ENCODE results near the gene FKBP15. TPM values are rescaled to one million over a fixed set of nuclear protein-coding genes. Genes with fewer than 3 reads are reported as not detected.

Gene FKBP15
- total RNA-seq, 1 experiment from 2014 or later = 14.9 TPM

DNA sequence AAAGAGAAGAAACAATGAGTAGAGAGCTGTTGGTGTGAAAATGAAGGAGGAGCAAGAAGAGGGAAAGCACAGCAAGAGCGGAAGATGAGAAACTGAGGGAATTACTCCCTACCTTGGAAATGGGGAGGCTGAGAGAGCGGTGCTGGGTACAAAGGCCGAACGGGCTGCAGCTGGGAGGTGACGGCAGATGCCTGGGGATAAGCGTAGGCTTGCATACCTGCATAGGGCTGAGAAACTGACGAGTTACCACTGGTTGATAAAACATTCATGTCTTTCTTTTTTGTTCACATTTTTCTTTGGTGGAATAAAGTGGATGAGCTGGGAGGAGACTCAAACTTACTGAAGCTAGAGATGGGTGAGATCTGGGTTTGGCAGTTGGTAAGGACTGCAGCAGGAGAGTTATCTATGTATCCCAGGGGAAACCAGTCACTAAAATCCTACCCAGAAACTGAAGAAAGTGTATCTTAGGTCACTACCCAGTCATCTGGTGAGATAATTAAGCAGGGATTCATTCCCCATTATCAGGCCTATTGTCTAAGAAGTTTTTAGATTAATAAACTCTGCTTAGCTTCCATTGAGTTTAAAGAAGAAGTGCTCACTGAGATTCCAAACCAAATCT, 34.8 kb downstream of the FKBP15 start:
- Mint-ChIP-seq H3K27me3 (ENCODE audit: low read depth) (no peaks in the 10 kb centered on the region), H3K27ac (no peak overlapping the region), H3K36me3 (peaks cover 52% of the 10 kb centered on the region), H3K4me3 (no peak overlapping the region), H3K9me3 (no peaks in the 10 kb centered on the region), H3K4me1 (no peaks in the 10 kb centered on the region)
- DNase-seq (ENCODE audit: low spot score) (no peak), ATAC-seq (no peak)
- TF ChIP-seq, protein P1, sequence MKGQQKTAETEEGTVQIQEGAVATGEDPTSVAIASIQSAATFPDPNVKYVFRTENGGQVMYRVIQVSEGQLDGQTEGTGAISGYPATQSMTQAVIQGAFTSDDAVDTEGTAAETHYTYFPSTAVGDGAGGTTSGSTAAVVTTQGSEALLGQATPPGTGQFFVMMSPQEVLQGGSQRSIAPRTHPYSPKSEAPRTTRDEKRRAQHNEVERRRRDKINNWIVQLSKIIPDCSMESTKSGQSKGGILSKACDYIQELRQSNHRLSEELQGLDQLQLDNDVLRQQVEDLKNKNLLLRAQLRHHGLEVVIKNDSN (CRISPR knock-in tag; IDR thresholded peaks at IDR 0.05) = no peak
- TF ChIP-seq, protein P2, sequence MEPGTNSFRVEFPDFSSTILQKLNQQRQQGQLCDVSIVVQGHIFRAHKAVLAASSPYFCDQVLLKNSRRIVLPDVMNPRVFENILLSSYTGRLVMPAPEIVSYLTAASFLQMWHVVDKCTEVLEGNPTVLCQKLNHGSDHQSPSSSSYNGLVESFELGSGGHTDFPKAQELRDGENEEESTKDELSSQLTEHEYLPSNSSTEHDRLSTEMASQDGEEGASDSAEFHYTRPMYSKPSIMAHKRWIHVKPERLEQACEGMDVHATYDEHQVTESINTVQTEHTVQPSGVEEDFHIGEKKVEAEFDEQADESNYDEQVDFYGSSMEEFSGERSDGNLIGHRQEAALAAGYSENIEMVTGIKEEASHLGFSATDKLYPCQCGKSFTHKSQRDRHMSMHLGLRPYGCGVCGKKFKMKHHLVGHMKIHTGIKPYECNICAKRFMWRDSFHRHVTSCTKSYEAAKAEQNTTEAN (CRISPR knock-in tag; IDR thresholded peaks at IDR 0.05) = no peak
- TF ChIP-seq CREM (CRISPR knock-in tag; IDR thresholded peaks at IDR 0.05) (no peak), SOX15 (CRISPR knock-in tag; IDR thresholded peaks at IDR 0.05) (no peak), SMAD4 (CRISPR knock-in tag; IDR thresholded peaks at IDR 0.05) (no peak), ZNF671 (CRISPR knock-in tag; IDR thresholded peaks at IDR 0.05) (no peak), ZNF396 (CRISPR knock-in tag; IDR thresholded peaks at IDR 0.05; ENCODE audit: borderline replicate concordance) (no peak), MYBL2 (CRISPR knock-in tag; IDR thresholded peaks at IDR 0.05) (no peak), SP1 (CRISPR knock-in tag; conservative IDR thresholded peaks at IDR 0.05) (no peak), RELA (CRISPR knock-in tag; IDR thresholded peaks at IDR 0.05; ENCODE audit: borderline replicate concordance) (no peak), ETV6 (CRISPR knock-in tag; IDR thresholded peaks at IDR 0.05) (no peak)
- TF ChIP-seq, protein P3, sequence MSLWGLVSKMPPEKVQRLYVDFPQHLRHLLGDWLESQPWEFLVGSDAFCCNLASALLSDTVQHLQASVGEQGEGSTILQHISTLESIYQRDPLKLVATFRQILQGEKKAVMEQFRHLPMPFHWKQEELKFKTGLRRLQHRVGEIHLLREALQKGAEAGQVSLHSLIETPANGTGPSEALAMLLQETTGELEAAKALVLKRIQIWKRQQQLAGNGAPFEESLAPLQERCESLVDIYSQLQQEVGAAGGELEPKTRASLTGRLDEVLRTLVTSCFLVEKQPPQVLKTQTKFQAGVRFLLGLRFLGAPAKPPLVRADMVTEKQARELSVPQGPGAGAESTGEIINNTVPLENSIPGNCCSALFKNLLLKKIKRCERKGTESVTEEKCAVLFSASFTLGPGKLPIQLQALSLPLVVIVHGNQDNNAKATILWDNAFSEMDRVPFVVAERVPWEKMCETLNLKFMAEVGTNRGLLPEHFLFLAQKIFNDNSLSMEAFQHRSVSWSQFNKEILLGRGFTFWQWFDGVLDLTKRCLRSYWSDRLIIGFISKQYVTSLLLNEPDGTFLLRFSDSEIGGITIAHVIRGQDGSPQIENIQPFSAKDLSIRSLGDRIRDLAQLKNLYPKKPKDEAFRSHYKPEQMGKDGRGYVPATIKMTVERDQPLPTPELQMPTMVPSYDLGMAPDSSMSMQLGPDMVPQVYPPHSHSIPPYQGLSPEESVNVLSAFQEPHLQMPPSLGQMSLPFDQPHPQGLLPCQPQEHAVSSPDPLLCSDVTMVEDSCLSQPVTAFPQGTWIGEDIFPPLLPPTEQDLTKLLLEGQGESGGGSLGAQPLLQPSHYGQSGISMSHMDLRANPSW (CRISPR knock-in tag; conservative IDR thresholded peaks at IDR 0.05; ENCODE audit: low read depth) = no peak
- TF ChIP-seq, protein P4, sequence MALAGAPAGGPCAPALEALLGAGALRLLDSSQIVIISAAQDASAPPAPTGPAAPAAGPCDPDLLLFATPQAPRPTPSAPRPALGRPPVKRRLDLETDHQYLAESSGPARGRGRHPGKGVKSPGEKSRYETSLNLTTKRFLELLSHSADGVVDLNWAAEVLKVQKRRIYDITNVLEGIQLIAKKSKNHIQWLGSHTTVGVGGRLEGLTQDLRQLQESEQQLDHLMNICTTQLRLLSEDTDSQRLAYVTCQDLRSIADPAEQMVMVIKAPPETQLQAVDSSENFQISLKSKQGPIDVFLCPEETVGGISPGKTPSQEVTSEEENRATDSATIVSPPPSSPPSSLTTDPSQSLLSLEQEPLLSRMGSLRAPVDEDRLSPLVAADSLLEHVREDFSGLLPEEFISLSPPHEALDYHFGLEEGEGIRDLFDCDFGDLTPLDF (CRISPR knock-in tag; IDR thresholded peaks at IDR 0.05) = no peak
- TF ChIP-seq, protein P5, sequence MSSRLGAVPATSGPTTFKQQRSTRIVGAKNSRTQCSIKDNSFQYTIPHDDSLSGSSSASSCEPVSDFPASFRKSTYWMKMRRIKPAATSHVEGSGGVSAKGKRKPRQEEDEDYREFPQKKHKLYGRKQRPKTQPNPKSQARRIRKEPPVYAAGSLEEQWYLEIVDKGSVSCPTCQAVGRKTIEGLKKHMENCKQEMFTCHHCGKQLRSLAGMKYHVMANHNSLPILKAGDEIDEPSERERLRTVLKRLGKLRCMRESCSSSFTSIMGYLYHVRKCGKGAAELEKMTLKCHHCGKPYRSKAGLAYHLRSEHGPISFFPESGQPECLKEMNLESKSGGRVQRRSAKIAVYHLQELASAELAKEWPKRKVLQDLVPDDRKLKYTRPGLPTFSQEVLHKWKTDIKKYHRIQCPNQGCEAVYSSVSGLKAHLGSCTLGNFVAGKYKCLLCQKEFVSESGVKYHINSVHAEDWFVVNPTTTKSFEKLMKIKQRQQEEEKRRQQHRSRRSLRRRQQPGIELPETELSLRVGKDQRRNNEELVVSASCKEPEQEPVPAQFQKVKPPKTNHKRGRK (CRISPR knock-in tag; IDR thresholded peaks at IDR 0.05; ENCODE audit: borderline replicate concordance) = no peak
- TF ChIP-seq, protein P6, sequence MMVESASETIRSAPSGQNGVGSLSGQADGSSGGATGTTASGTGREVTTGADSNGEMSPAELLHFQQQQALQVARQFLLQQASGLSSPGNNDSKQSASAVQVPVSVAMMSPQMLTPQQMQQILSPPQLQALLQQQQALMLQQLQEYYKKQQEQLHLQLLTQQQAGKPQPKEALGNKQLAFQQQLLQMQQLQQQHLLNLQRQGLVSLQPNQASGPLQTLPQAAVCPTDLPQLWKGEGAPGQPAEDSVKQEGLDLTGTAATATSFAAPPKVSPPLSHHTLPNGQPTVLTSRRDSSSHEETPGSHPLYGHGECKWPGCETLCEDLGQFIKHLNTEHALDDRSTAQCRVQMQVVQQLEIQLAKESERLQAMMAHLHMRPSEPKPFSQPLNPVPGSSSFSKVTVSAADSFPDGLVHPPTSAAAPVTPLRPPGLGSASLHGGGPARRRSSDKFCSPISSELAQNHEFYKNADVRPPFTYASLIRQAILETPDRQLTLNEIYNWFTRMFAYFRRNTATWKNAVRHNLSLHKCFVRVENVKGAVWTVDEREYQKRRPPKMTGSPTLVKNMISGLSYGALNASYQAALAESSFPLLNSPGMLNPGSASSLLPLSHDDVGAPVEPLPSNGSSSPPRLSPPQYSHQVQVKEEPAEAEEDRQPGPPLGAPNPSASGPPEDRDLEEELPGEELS (CRISPR knock-in tag; IDR thresholded peaks at IDR 0.05) = no peak
- TF ChIP-seq, protein P7, sequence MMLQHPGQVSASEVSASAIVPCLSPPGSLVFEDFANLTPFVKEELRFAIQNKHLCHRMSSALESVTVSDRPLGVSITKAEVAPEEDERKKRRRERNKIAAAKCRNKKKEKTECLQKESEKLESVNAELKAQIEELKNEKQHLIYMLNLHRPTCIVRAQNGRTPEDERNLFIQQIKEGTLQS (CRISPR knock-in tag; conservative IDR thresholded peaks at IDR 0.05) = no peak
- TF ChIP-seq, protein P8, sequence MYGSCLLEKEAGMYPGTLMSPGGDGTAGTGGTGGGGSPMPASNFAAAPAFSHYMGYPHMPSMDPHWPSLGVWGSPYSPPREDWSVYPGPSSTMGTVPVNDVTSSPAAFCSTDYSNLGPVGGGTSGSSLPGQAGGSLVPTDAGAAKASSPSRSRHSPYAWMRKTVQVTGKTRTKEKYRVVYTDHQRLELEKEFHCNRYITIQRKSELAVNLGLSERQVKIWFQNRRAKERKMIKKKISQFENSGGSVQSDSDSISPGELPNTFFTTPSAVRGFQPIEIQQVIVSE (CRISPR knock-in tag; IDR thresholded peaks at IDR 0.05; ENCODE audit: borderline replicate concordance) = no peak
- TF ChIP-seq, protein P9, sequence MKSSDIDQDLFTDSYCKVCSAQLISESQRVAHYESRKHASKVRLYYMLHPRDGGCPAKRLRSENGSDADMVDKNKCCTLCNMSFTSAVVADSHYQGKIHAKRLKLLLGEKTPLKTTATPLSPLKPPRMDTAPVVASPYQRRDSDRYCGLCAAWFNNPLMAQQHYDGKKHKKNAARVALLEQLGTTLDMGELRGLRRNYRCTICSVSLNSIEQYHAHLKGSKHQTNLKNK (CRISPR knock-in tag; IDR thresholded peaks at IDR 0.05) = no peak
- TF ChIP-seq, protein P10, sequence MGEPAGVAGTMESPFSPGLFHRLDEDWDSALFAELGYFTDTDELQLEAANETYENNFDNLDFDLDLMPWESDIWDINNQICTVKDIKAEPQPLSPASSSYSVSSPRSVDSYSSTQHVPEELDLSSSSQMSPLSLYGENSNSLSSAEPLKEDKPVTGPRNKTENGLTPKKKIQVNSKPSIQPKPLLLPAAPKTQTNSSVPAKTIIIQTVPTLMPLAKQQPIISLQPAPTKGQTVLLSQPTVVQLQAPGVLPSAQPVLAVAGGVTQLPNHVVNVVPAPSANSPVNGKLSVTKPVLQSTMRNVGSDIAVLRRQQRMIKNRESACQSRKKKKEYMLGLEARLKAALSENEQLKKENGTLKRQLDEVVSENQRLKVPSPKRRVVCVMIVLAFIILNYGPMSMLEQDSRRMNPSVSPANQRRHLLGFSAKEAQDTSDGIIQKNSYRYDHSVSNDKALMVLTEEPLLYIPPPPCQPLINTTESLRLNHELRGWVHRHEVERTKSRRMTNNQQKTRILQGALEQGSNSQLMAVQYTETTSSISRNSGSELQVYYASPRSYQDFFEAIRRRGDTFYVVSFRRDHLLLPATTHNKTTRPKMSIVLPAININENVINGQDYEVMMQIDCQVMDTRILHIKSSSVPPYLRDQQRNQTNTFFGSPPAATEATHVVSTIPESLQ (CRISPR knock-in tag; IDR thresholded peaks at IDR 0.05) = no peak
- TF ChIP-seq, protein P11, sequence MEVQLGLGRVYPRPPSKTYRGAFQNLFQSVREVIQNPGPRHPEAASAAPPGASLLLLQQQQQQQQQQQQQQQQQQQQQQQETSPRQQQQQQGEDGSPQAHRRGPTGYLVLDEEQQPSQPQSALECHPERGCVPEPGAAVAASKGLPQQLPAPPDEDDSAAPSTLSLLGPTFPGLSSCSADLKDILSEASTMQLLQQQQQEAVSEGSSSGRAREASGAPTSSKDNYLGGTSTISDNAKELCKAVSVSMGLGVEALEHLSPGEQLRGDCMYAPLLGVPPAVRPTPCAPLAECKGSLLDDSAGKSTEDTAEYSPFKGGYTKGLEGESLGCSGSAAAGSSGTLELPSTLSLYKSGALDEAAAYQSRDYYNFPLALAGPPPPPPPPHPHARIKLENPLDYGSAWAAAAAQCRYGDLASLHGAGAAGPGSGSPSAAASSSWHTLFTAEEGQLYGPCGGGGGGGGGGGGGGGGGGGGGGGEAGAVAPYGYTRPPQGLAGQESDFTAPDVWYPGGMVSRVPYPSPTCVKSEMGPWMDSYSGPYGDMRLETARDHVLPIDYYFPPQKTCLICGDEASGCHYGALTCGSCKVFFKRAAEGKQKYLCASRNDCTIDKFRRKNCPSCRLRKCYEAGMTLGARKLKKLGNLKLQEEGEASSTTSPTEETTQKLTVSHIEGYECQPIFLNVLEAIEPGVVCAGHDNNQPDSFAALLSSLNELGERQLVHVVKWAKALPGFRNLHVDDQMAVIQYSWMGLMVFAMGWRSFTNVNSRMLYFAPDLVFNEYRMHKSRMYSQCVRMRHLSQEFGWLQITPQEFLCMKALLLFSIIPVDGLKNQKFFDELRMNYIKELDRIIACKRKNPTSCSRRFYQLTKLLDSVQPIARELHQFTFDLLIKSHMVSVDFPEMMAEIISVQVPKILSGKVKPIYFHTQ (CRISPR knock-in tag; IDR thresholded peaks at IDR 0.05) = no peak
- ChIA-PET CTCF (interaction anchor here (1.0 kb wide), 1 partner anchor 36 kb away, joined by 5 read pairs; the partner anchor contains the start of gene SLC31A2), POLR2A (no interaction called here)
